ENCODE results near the gene SHROOM3. TPM values are rescaled to one million over a fixed set of nuclear protein-coding genes. Genes with fewer than 3 reads are reported as not detected.

Gene SHROOM3
- polyA plus RNA-seq, 2 of the 4 experiments (the other 2 are of a cell fraction) = 2.8 to 5.1 TPM

DNA sequence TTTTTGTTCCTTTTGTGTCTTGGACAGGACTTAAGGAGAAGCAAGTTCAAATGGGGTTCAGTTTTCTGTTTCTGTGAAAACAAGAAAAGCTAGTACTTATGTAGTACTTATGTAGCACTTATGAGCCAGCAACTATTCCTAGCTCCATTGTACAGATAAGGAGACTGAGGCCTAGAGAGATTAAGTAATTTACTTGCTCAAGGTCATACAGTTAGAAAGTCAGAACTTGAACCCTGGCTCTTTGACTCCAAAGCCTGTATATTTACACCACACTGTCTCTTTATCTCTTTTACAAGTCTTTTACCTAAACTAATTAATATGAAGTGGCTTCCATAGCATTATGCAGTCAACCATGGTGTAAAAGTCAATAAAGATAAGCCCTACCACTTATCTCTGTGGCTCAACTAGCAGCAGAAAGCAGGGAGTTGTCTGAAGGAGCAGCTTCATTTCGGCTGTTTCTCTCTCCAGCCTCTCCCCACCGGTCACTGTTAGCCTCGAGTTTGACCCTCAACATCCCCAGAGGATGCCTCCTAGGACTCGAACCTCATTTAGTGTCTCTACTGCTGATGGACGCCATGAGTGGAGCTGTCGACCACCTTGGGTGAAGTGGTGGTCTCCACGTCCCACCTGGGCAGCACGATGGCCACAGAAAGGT lies 209.9 kb downstream of the SHROOM3 start (continued):
- TF ChIP-seq PBX3 (IDR thresholded peaks at IDR 0.05) = no peak
- no peak for TF ChIP-seq PHF8 (IDR thresholded peaks at IDR 0.05; ENCODE audit: borderline replicate concordance, low read depth)
- TF ChIP-seq CHD2 (IDR thresholded peaks at IDR 0.05; ENCODE audit: low read length, partially characterized antibody) = no peak
- TF ChIP-seq HDAC2 (IDR thresholded peaks at IDR 0.05) = no peak
- no peak for TF ChIP-seq MYC (IDR thresholded peaks at IDR 0.05; ENCODE audit: borderline replicate concordance, low read length)
- TF ChIP-seq SMC3 (IDR thresholded peaks at IDR 0.05) = no peak
- TF ChIP-seq, protein P1, sequence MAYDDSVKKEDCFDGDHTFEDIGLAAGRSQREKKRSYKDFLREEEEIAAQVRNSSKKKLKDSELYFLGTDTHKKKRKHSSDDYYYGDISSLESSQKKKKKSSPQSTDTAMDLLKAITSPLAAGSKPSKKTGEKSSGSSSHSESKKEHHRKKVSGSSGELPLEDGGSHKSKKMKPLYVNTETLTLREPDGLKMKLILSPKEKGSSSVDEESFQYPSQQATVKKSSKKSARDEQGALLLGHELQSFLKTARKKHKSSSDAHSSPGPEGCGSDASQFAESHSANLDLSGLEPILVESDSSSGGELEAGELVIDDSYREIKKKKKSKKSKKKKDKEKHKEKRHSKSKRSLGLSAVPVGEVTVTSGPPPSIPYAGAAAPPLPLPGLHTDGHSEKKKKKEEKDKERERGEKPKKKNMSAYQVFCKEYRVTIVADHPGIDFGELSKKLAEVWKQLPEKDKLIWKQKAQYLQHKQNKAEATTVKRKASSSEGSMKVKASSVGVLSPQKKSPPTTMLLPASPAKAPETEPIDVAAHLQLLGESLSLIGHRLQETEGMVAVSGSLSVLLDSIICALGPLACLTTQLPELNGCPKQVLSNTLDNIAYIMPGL (CRISPR knock-in tag; IDR thresholded peaks at IDR 0.05; ENCODE audit: borderline replicate concordance) = no peak
- no peak for TF ChIP-seq MAZ (IDR thresholded peaks at IDR 0.05; ENCODE audit: borderline replicate concordance, low read depth, low read length)
- TF ChIP-seq ZC3H11A (IDR thresholded peaks at IDR 0.05) = no peak
- TF ChIP-seq POLR2A (IDR thresholded peaks at IDR 0.05; ENCODE audit: low read length) = no peak
- no peak for TF ChIP-seq ZNF302 (CRISPR knock-in tag; IDR thresholded peaks at IDR 0.05)

DNA sequence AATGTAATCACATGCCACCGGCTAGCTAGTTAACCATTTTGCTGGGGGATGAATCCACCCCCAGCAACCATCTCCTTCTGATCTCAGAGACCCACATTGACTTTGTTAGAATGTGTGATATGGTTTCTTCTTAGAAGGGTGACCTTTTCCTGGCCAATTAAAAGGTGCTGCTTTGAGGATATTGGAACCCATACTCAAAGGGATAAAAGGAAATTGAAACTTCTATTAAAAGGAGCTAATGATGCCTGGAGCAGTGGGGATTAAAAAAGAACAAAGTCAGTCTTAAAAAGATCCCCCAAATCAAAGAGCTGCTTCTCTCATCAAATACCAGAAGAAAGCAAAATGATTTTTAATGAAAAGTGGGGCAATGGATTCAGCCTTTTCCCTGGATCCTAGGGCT lies 214.1 kb downstream of the SHROOM3 start:
- Histone ChIP-seq H3K4me3 (no peak overlapping the region), H3K9me3 (no peaks in the 10 kb centered on the region), H3K27ac (no peak overlapping the region), H3K4me2 (no peak overlapping the region), H3K4me1 (no peaks in the 10 kb centered on the region)
- ChIA-PET POLR2A (no interaction called here), CTCF (interaction anchor here (1.0 kb wide), 1 partner anchor 11 kb away, joined by 3 read pairs; no protein-coding TSS in a partner anchor)
- DNase-seq (ENCODE audit: low read depth in 1 of 2, low spot score in 1 of 2) (no peak), FAIRE-seq (no peak), ATAC-seq (no peak)
- no peak for TF ChIP-seq KDM1A (IDR thresholded peaks at IDR 0.05; ENCODE audit: low read depth)
- no peak for TF ChIP-seq EHMT2 (IDR thresholded peaks at IDR 0.05; ENCODE audit: low read depth)
- no peak for TF ChIP-seq HOXB5 (CRISPR knock-in tag; IDR thresholded peaks at IDR 0.05)
- TF ChIP-seq, protein P2, sequence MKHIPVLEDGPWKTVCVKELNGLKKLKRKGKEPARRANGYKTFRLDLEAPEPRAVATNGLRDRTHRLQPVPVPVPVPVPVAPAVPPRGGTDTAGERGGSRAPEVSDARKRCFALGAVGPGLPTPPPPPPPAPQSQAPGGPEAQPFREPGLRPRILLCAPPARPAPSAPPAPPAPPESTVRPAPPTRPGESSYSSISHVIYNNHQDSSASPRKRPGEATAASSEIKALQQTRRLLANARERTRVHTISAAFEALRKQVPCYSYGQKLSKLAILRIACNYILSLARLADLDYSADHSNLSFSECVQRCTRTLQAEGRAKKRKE (CRISPR knock-in tag; IDR thresholded peaks at IDR 0.05; ENCODE audit: low read depth) = no peak
- TF ChIP-seq, protein P3, sequence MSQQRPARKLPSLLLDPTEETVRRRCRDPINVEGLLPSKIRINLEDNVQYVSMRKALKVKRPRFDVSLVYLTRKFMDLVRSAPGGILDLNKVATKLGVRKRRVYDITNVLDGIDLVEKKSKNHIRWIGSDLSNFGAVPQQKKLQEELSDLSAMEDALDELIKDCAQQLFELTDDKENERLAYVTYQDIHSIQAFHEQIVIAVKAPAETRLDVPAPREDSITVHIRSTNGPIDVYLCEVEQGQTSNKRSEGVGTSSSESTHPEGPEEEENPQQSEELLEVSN (IDR thresholded peaks at IDR 0.05; ENCODE audit: borderline replicate concordance, low read depth) = no peak
- TF ChIP-seq GATA3 (IDR thresholded peaks at IDR 0.05; ENCODE audit: borderline replicate concordance) = no peak
- no peak for TF ChIP-seq NR3C1 (IDR thresholded peaks at IDR 0.05)
- no peak for TF ChIP-seq NPAS2 (CRISPR knock-in tag; IDR thresholded peaks at IDR 0.05; ENCODE audit: borderline replicate concordance)
- TF ChIP-seq EHF (CRISPR knock-in tag; IDR thresholded peaks at IDR 0.05) = no peak
- no peak for TF ChIP-seq EP300 (IDR thresholded peaks at IDR 0.05)
- TF ChIP-seq KDM5A (IDR thresholded peaks at IDR 0.05) = no peak
- no peak for TF ChIP-seq BHLHE40 (IDR thresholded peaks at IDR 0.05; ENCODE audit: low read depth, low read length)
- TF ChIP-seq JUNB (IDR thresholded peaks at IDR 0.05) = no peak
- no peak for TF ChIP-seq TFCP2L1 (CRISPR knock-in tag; IDR thresholded peaks at IDR 0.05)
- no peak for TF ChIP-seq RFX5 (IDR thresholded peaks at IDR 0.05)
- TF ChIP-seq ELK1 (IDR thresholded peaks at IDR 0.05; ENCODE audit: low read depth, low read length) = no peak
- no peak for TF ChIP-seq TP53 (CRISPR knock-in tag; IDR thresholded peaks at IDR 0.05)
- 80% methylated on average over 1 of the region's 1 CpG for WGBS (ENCODE audit: missing lambda C conversion rate)
